HepG2 (cell line): ENCODE results near the gene TUBB3. TPM values are rescaled to one million over a fixed set of nuclear protein-coding genes. Genes with fewer than 3 reads are reported as not detected.
A peak's percentile ranks its signal among the peaks of the same experiment; 100 is the strongest.

Experiments used
- CHD2 ChIP-seq: IDR thresholded peaks from 2 replicates; pipeline ENCODE4 v1.6.1; 2011; ENCODE audit warnings: low read depth, low read length, improper control_type of control experiment
- EP300 ChIP-seq, 3 experiments: sonication (generic) in 1 of 3; formaldehyde crosslinking in 1 of 3; IDR thresholded peaks; 2 replicates each; pipeline versions ENCODE4 v1.5.1 to v1.6.1; 2011 to 2020; ENCODE audit warnings: low read depth in 2 of 3, low read length in 2 of 3, borderline replicate concordance in 1 of 3, improper control_type of control experiment in 1 of 3, mild to moderate bottlenecking in 1 of 3, missing genetic modification reagents in 1 of 3, moderate library complexity in 1 of 3
- NFKBIZ ChIP-seq: IDR thresholded peaks from 2 replicates; pipeline ENCODE4 v1.6.1; 2018; ENCODE audit warnings: missing genetic modification reagents, missing compliant biosample characterization
- XBP1 ChIP-seq: sonication (generic); formaldehyde crosslinking; IDR thresholded peaks from 2 replicates; pipeline ENCODE4 v1.5.0; 2020; ENCODE audit warnings: missing genetic modification reagents
- ZNF30 ChIP-seq: sonication (generic); formaldehyde crosslinking; IDR thresholded peaks from 2 replicates; pipeline ENCODE4 v1.5.0; 2020; ENCODE audit warnings: mild to moderate bottlenecking, missing genetic modification reagents
- ZNF441 ChIP-seq: sonication (generic); formaldehyde crosslinking; IDR thresholded peaks from 2 replicates; pipeline ENCODE4 v1.7.0; 2021; ENCODE audit warnings: missing genetic modification reagents, borderline replicate concordance
- polyA plus RNA-seq, 8 experiments: library from polyadenylated mRNA; depleted of rRNA in 3 of 8; stranded (reverse) in 7 of 8; unstranded in 1 of 8; fragments of >200 nt; fragmentation: Illumina TruSeq in 4 of 8; extraction: Trizol in 4 of 8; gene quantifications; 2 replicates each; pipeline versions ENCODE4 v1.2.1 to v1.2.3, GENCODE V29; 2011 to 2016; ENCODE audit warnings: low read depth in 4 of 8, missing spikeins in 1 of 8, mixed read lengths in 1 of 8; ENCODE audit not compliant: insufficient read depth in 1 of 8
- total RNA-seq, 5 experiments: library from RNA; depleted of rRNA; stranded (reverse); fragments of >200 nt; fragmentation: Illumina TruSeq; extraction: Trizol; gene quantifications; 2 replicates each; pipeline ENCODE4 v1.2.3, GENCODE V29; 2016; ENCODE audit warnings: low read depth in 1 of 5
- TF ChIP-seq, protein P1 (sequence below): sonication (generic); formaldehyde crosslinking; IDR thresholded peaks from 2 replicates; pipeline ENCODE4 v1.5.1; 2020; ENCODE audit warnings: mild to moderate bottlenecking, missing genetic modification reagents
- TF ChIP-seq, protein P2 (sequence below): sonication (generic); formaldehyde crosslinking; conservative IDR thresholded peaks from 2 replicates; pipeline ENCODE4 v1.8.0; 2022; ENCODE audit warnings: mild to moderate bottlenecking, moderate library complexity, missing genetic modification reagents
- TF ChIP-seq, protein P3 (sequence below): sonication (generic); formaldehyde crosslinking; IDR thresholded peaks from 2 replicates; pipeline ENCODE4 v1.4.0; 2020; ENCODE audit warnings: missing genetic modification reagents, borderline replicate concordance
- TF ChIP-seq, protein P4 (sequence below), 2 experiments: fragments of 450-650 bp in 1 of 2; sonication (generic) in 1 of 2; formaldehyde crosslinking in 1 of 2; IDR thresholded peaks; 2 replicates each; pipeline versions ENCODE4 v1.6.1 to v1.8.0; 2016 to 2022; ENCODE audit warnings: antibody characterized with exemption in 1 of 2, mild to moderate bottlenecking in 1 of 2, missing genetic modification reagents in 1 of 2
- TF ChIP-seq, protein P5 (sequence below): sonication (generic); formaldehyde crosslinking; IDR thresholded peaks from 2 replicates; pipeline ENCODE4 v1.5.0; 2020; ENCODE audit warnings: missing genetic modification reagents, mild to moderate bottlenecking, borderline replicate concordance

The TUBB3 gene
- total and polyA plus RNA-seq, 2 of the 13 experiments (the other 11 are each of a cell fraction or from before 2014, with no cell fraction given), result 110 to 185 TPM

DNA sequence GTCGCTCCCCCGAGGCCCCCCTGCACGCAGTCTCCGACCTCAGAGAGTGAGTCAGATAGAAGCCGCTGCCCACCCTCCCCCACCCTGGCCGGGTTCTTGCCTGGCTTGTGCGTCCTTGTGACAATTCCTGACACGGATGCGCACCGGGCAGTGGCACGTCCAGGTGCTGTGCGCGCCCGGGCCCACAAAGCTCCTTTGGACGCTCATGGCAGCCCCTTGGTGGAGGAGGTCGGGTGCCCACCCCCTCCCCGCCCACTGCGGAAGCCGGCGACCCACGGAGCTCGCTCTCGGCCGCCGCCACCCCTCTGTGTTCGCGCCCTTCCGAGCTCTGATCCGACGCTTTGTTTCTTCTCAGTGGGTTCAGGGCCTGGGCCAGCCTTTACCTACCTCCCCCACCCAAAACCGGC lies 662 bp upstream of the TUBB3 start (continued):
- TF ChIP-seq, protein P1, sequence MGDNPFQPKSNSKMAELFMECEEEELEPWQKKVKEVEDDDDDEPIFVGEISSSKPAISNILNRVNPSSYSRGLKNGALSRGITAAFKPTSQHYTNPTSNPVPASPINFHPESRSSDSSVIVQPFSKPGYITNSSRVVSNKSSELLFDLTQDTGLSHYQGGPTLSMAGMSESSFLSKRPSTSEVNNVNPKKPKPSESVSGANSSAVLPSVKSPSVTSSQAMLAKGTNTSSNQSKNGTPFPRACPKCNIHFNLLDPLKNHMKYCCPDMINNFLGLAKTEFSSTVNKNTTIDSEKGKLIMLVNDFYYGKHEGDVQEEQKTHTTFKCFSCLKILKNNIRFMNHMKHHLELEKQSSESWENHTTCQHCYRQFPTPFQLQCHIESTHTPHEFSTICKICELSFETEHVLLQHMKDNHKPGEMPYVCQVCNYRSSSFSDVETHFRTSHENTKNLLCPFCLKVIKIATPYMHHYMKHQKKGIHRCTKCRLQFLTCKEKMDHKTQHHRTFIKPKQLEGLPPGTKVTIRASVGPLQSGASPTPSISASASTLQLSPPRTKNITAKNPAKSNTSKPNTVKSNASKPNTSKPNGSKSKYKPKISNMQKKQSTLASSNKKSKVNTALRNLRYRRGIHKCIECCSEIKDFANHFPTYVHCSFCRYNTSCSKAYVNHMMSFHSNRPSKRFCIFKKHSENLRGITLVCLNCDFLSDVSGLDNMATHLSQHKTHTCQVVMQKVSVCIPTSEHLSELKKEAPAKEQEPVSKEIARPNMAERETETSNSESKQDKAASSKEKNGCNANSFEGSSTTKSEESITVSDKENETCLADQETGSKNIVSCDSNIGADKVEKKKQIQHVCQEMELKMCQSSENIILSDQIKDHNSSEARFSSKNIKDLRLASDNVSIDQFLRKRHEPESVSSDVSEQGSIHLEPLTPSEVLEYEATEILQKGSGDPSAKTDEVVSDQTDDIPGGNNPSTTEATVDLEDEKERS (CRISPR knock-in tag), result no peak
- TF ChIP-seq NFKBIZ (CRISPR knock-in tag) (no peak; the same call in 1 of the 2 replicates), ZNF30 (CRISPR knock-in tag) (no peak), XBP1 (CRISPR knock-in tag) (no peak), EP300 (IDR thresholded peaks at IDR 0.05; ENCODE audit: low read depth in 2 of 2, low read length in 2 of 2) (0 out of 4 replicates have a peak, but pooled peaks of 1 of the 2 experiments have one; percentile 28), EP300 (CRISPR knock-in tag; IDR thresholded peaks at IDR 0.05; ENCODE audit: borderline replicate concordance) (no peak), CHD2 (peak; percentile 55; the same call in 1 of the 2 replicates), ZNF441 (no peak; the same call in 1 of the 2 replicates)
- TF ChIP-seq, protein P2, sequence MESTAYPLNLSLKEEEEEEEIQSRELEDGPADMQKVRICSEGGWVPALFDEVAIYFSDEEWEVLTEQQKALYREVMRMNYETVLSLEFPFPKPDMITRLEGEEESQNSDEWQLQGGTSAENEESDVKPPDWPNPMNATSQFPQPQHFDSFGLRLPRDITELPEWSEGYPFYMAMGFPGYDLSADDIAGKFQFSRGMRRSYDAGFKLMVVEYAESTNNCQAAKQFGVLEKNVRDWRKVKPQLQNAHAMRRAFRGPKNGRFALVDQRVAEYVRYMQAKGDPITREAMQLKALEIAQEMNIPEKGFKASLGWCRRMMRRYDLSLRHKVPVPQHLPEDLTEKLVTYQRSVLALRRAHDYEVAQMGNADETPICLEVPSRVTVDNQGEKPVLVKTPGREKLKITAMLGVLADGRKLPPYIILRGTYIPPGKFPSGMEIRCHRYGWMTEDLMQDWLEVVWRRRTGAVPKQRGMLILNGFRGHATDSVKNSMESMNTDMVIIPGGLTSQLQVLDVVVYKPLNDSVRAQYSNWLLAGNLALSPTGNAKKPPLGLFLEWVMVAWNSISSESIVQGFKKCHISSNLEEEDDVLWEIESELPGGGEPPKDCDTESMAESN (CRISPR knock-in tag), result peak; percentile 88
- TF ChIP-seq, protein P3, sequence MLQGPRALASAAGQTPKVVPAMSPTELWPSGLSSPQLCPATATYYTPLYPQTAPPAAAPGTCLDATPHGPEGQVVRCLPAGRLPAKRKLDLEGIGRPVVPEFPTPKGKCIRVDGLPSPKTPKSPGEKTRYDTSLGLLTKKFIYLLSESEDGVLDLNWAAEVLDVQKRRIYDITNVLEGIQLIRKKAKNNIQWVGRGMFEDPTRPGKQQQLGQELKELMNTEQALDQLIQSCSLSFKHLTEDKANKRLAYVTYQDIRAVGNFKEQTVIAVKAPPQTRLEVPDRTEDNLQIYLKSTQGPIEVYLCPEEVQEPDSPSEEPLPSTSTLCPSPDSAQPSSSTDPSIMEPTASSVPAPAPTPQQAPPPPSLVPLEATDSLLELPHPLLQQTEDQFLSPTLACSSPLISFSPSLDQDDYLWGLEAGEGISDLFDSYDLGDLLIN, result no peak
- TF ChIP-seq, protein P4, sequence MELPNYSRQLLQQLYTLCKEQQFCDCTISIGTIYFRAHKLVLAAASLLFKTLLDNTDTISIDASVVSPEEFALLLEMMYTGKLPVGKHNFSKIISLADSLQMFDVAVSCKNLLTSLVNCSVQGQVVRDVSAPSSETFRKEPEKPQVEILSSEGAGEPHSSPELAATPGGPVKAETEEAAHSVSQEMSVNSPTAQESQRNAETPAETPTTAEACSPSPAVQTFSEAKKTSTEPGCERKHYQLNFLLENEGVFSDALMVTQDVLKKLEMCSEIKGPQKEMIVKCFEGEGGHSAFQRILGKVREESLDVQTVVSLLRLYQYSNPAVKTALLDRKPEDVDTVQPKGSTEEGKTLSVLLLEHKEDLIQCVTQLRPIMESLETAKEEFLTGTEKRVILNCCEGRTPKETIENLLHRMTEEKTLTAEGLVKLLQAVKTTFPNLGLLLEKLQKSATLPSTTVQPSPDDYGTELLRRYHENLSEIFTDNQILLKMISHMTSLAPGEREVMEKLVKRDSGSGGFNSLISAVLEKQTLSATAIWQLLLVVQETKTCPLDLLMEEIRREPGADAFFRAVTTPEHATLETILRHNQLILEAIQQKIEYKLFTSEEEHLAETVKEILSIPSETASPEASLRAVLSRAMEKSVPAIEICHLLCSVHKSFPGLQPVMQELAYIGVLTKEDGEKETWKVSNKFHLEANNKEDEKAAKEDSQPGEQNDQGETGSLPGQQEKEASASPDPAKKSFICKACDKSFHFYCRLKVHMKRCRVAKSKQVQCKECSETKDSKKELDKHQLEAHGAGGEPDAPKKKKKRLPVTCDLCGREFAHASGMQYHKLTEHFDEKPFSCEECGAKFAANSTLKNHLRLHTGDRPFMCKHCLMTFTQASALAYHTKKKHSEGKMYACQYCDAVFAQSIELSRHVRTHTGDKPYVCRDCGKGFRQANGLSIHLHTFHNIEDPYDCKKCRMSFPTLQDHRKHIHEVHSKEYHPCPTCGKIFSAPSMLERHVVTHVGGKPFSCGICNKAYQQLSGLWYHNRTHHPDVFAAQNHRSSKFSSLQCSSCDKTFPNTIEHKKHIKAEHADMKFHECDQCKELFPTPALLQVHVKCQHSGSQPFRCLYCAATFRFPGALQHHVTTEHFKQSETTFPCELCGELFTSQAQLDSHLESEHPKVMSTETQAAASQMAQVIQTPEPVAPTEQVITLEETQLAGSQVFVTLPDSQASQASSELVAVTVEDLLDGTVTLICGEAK (IDR thresholded peaks at IDR 0.05), result no peak
- TF ChIP-seq, protein P4 (CRISPR knock-in tag; IDR thresholded peaks at IDR 0.05), result no peak
- TF ChIP-seq, protein P5, sequence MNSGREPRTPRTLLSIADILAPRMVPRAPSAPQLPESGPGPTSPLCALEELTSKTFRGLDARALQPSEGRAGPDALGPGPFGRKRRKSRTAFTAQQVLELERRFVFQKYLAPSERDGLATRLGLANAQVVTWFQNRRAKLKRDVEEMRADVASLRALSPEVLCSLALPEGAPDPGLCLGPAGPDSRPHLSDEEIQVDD (CRISPR knock-in tag), result no peak
